ENCODE data around the gene RNF8.

GRCh38 chr6:37340639-37340943, 13.2 kb upstream of the RNF8 start:
- TF ChIP-seq, protein P1, sequence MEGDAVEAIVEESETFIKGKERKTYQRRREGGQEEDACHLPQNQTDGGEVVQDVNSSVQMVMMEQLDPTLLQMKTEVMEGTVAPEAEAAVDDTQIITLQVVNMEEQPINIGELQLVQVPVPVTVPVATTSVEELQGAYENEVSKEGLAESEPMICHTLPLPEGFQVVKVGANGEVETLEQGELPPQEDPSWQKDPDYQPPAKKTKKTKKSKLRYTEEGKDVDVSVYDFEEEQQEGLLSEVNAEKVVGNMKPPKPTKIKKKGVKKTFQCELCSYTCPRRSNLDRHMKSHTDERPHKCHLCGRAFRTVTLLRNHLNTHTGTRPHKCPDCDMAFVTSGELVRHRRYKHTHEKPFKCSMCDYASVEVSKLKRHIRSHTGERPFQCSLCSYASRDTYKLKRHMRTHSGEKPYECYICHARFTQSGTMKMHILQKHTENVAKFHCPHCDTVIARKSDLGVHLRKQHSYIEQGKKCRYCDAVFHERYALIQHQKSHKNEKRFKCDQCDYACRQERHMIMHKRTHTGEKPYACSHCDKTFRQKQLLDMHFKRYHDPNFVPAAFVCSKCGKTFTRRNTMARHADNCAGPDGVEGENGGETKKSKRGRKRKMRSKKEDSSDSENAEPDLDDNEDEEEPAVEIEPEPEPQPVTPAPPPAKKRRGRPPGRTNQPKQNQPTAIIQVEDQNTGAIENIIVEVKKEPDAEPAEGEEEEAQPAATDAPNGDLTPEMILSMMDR (IDR thresholded peaks at IDR 0.05; ENCODE audit: extremely low read depth in 1 of 2, insufficient read depth in 1 of 2, low read depth in 1 of 2, low read length in 2 of 2) = no peak
- TF ChIP-seq, protein P2, sequence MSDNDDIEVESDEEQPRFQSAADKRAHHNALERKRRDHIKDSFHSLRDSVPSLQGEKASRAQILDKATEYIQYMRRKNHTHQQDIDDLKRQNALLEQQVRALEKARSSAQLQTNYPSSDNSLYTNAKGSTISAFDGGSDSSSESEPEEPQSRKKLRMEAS (IDR thresholded peaks at IDR 0.05; ENCODE audit: insufficient read depth, insufficient read length) = no peak
- TF ChIP-seq EZH2 (IDR thresholded peaks at IDR 0.05; ENCODE audit: borderline replicate concordance, low read depth, low read length, severe bottlenecking) = no peak
- TF ChIP-seq POLR2A (IDR thresholded peaks at IDR 0.05; ENCODE audit: low read depth, low read length) = no peak
- no peak for TF ChIP-seq JUN (IDR thresholded peaks at IDR 0.05; ENCODE audit: borderline replicate concordance, insufficient read depth, insufficient read length, low read depth)
